Measurements from ENCODE around the gene TEX264. TPM values are rescaled to one million over a fixed set of nuclear protein-coding genes. Genes with fewer than 3 reads are reported as not detected.

The TEX264 gene
- total and polyA plus RNA-seq, 4 donors: 36.1 to 105 (median 55.4) TPM

DNA sequence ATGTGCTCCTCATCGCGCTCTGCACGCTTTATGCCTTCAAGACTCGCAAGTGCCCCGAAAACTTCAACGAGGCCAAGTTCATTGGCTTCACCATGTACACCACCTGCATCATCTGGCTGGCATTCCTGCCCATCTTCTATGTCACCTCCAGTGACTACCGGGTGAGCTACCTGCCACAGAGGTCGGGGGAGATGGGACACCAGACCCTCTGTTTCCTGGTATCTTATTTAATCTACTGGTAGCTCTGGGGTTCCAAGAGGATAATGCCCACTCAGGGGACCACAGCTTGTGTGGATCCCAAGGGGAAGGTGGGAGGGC, 44.9 kb downstream of the TEX264 start:
- H3K36me3 ChIP-seq (ENCODE audit: control insufficient read depth in 4 of 4, insufficient read depth in 4 of 4, low read length in 4 of 4): no peaks in the 10 kb centered on the region
- H3K4me1 ChIP-seq (ENCODE audit: control insufficient read depth in 5 of 5, insufficient read depth in 5 of 5, low read length in 5 of 5): no peaks in the 10 kb centered on the region
- no peak for ATAC-seq (ENCODE audit: insufficient read depth, low FRiP score)
- no peak overlapping the region for H3K9ac ChIP-seq (ENCODE audit: insufficient read depth in 1 of 2, low read length in 2 of 2)
- no peak overlapping the region for H3K4me3 ChIP-seq
- TF ChIP-seq CTCF (IDR thresholded peaks at IDR 0.05; ENCODE audit: control extremely low read depth, extremely low read depth): no peak
- WGBS, 2 donors: 97 to 98% methylated on average over 7 to 8 of the region's 8 CpGs
- DNase-seq: no peak
- no peak overlapping the region for H3K27ac ChIP-seq (ENCODE audit: low read depth in 1 of 2, low read length in 1 of 2)
- no peaks in the 10 kb centered on the region for H3K27me3 ChIP-seq (ENCODE audit: control insufficient read depth in 3 of 3, insufficient read depth in 3 of 3, low read length in 2 of 3)
- no peaks in the 10 kb centered on the region for H3K9me3 ChIP-seq (ENCODE audit: control insufficient read depth in 4 of 4, insufficient read depth in 3 of 4, low read length in 3 of 4)

GRCh38 chr3:51716805-51717204, 45.8 kb downstream of the TEX264 start:
- no peak for DNase-seq
- H3K27ac ChIP-seq (ENCODE audit: low read depth in 1 of 2, low read length in 1 of 2): no peak overlapping the region
- H3K36me3 ChIP-seq (ENCODE audit: control insufficient read depth in 4 of 4, insufficient read depth in 4 of 4, low read length in 4 of 4): no peaks in the 10 kb centered on the region
- no peak overlapping the region for H3K9ac ChIP-seq (ENCODE audit: insufficient read depth in 1 of 2, low read length in 2 of 2)
- H3K9me3 ChIP-seq (ENCODE audit: control insufficient read depth in 4 of 4, insufficient read depth in 3 of 4, low read length in 3 of 4): no peaks in the 10 kb centered on the region
- 87 to 92% methylated on average over 5 of the region's 5 CpGs for WGBS, 2 donors
- ATAC-seq (ENCODE audit: insufficient read depth, low FRiP score): no peak
- no peaks in the 10 kb centered on the region for H3K27me3 ChIP-seq (ENCODE audit: control insufficient read depth in 3 of 3, insufficient read depth in 3 of 3, low read length in 2 of 3)
- no peak overlapping the region for H3K4me3 ChIP-seq
- TF ChIP-seq CTCF (IDR thresholded peaks at IDR 0.05; ENCODE audit: control extremely low read depth, extremely low read depth): no peak
- H3K4me1 ChIP-seq (ENCODE audit: control insufficient read depth in 5 of 5, insufficient read depth in 5 of 5, low read length in 5 of 5): no peaks in the 10 kb centered on the region

DNA sequence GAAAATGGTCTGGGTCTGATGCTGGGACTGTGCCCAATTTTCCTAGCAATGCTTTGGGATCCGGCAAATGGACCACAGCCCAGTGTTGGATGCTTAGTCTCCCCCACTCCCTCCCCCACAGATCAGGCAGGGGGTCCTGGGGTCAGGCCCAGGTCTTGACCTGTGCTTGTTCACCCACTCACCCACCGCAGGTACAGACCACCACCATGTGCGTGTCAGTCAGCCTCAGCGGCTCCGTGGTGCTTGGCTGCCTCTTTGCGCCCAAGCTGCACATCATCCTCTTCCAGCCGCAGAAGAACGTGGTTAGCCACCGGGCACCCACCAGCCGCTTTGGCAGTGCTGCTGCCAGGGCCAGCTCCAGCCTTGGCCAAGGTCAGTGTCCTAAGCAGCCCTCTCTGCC, 46.4 kb downstream of the TEX264 start:
- H3K9me3 ChIP-seq (ENCODE audit: control insufficient read depth in 4 of 4, insufficient read depth in 3 of 4, low read length in 3 of 4): no peaks in the 10 kb centered on the region
- no peak for TF ChIP-seq CTCF (IDR thresholded peaks at IDR 0.05; ENCODE audit: control extremely low read depth, extremely low read depth)
- H3K9ac ChIP-seq (ENCODE audit: insufficient read depth in 1 of 2, low read length in 2 of 2): no peak overlapping the region
- 88 to 92% methylated on average over 10 of the region's 10 CpGs for whole genome bisulfite sequencing, 2 donors
- DNase-seq (no peak), ATAC-seq (ENCODE audit: insufficient read depth, low FRiP score) (no peak)
- H3K27me3 ChIP-seq (ENCODE audit: control insufficient read depth in 3 of 3, insufficient read depth in 3 of 3, low read length in 2 of 3): no peaks in the 10 kb centered on the region
- H3K4me1 ChIP-seq (ENCODE audit: control insufficient read depth in 5 of 5, insufficient read depth in 5 of 5, low read length in 5 of 5): no peaks in the 10 kb centered on the region
- no peak overlapping the region for H3K27ac ChIP-seq (ENCODE audit: low read depth in 1 of 2, low read length in 1 of 2)
- no peak overlapping the region for H3K4me3 ChIP-seq
- no peaks in the 10 kb centered on the region for H3K36me3 ChIP-seq (ENCODE audit: control insufficient read depth in 4 of 4, insufficient read depth in 4 of 4, low read length in 4 of 4)

GRCh38 chr3:51717947-51718346, 46.9 kb downstream of the TEX264 start:
- H3K9ac ChIP-seq (ENCODE audit: insufficient read depth in 1 of 2, low read length in 2 of 2): no peak overlapping the region
- no peaks in the 10 kb centered on the region for H3K27me3 ChIP-seq (ENCODE audit: control insufficient read depth in 3 of 3, insufficient read depth in 3 of 3, low read length in 2 of 3)
- no peaks in the 10 kb centered on the region for H3K36me3 ChIP-seq (ENCODE audit: control insufficient read depth in 4 of 4, insufficient read depth in 4 of 4, low read length in 4 of 4)
- no peak overlapping the region for H3K4me3 ChIP-seq
- DNase-seq (no peak), ATAC-seq (ENCODE audit: insufficient read depth, low FRiP score) (no peak)
- no peak overlapping the region for H3K27ac ChIP-seq (ENCODE audit: low read depth in 1 of 2, low read length in 1 of 2)
- 75 to 79% methylated on average over 7 of the region's 7 CpGs for WGBS, 2 donors
- TF ChIP-seq CTCF (IDR thresholded peaks at IDR 0.05; ENCODE audit: control extremely low read depth, extremely low read depth): no peak
- no peaks in the 10 kb centered on the region for H3K9me3 ChIP-seq (ENCODE audit: control insufficient read depth in 4 of 4, insufficient read depth in 3 of 4, low read length in 3 of 4)
- H3K4me1 ChIP-seq (ENCODE audit: control insufficient read depth in 5 of 5, insufficient read depth in 5 of 5, low read length in 5 of 5): no peaks in the 10 kb centered on the region

Data from lung (tissue), 12 donors.